Neural cell (in vitro differentiated cells): ENCODE results near the gene TESK1. TPM values are rescaled to one million over a fixed set of nuclear protein-coding genes. Genes with fewer than 3 reads are reported as not detected.

Experiments
- H2AFZ ChIP-seq: fragments of 200-600, 300-800 bp; sonication (generic), shearing (Covaris generic); 2 replicates; pipeline ENCODE4 v1.6.0; 2014; ENCODE audit warnings: low read depth, mild to moderate bottlenecking, antibody characterized with exemption, low read length, moderate library complexity
- H3F3A ChIP-seq: fragments of 200-600 bp; shearing (Covaris generic); 2 replicates; pipeline ENCODE4 v1.6.1; 2016; ENCODE audit warnings: mild to moderate bottlenecking, moderate library complexity, mixed read lengths, antibody characterized with exemption, low read length; ENCODE audit not compliant: insufficient read depth, poor library complexity, severe bottlenecking
- H3K27ac ChIP-seq: fragments of 200-600, 300-800 bp; sonication (generic), shearing (Covaris generic); 2 replicates; pipeline ENCODE4 v1.5.1; 2014; ENCODE audit warnings: mild to moderate bottlenecking, low read length, moderate library complexity
- H3K27me3 ChIP-seq: fragments of 300-800, 200-600 bp; sonication (generic), shearing (Covaris generic); 2 replicates; pipeline ENCODE4 v1.6.0; 2014; ENCODE audit warnings: mild to moderate bottlenecking, low read depth, low read length, moderate library complexity; ENCODE audit not compliant: insufficient read depth
- H3K36me3 ChIP-seq: fragments of 300-800, 200-600 bp; sonication (generic), shearing (Covaris generic); 2 replicates; pipeline ENCODE4 v1.5.1; 2014; ENCODE audit warnings: mild to moderate bottlenecking, antibody characterized with exemption, low read length, moderate library complexity; ENCODE audit not compliant: insufficient read depth
- H3K4me2 ChIP-seq: fragments of 300-800, 200-600 bp; sonication (generic), shearing (Covaris generic); 2 replicates; pipeline ENCODE4 v1.6.0; 2014; ENCODE audit warnings: mild to moderate bottlenecking, low read length
- H3K4me3 ChIP-seq: fragments of 300-800, 200-600 bp; sonication (generic), shearing (Covaris generic); 2 replicates; pipeline ENCODE4 v1.5.1; 2014; ENCODE audit warnings: mild to moderate bottlenecking, low read length, moderate library complexity
- H3K79me2 ChIP-seq: fragments of 200-600 bp; shearing (Covaris generic); replicated peaks from 2 replicates; pipeline ENCODE4 v1.6.0; 2014; ENCODE audit warnings: mild to moderate bottlenecking, low read length, moderate library complexity; ENCODE audit not compliant: insufficient read depth
- H3K9ac ChIP-seq: fragments of 300-800, 200-600 bp; sonication (generic), shearing (Covaris generic); 2 replicates; pipeline ENCODE4 v1.6.1; 2016; ENCODE audit warnings: mild to moderate bottlenecking, low read length, mixed read lengths
- H3K9me2 ChIP-seq: fragments of 200-600 bp; shearing (Covaris generic); 2 replicates; pipeline ENCODE4 v1.6.1; 2016; ENCODE audit warnings: mild to moderate bottlenecking, low read length, mixed read lengths; ENCODE audit not compliant: insufficient read depth
- H3K9me3 ChIP-seq: fragments of 200-600, 300-800 bp; sonication (generic), shearing (Covaris generic); 2 replicates; pipeline ENCODE4 v1.6.1; 2016; ENCODE audit warnings: mild to moderate bottlenecking, mixed run types, low read length, moderate library complexity, mixed read lengths
- H4K20me1 ChIP-seq: fragments of 200-600 bp; shearing (Covaris generic); 2 replicates; pipeline ENCODE4 v1.6.1; 2016; ENCODE audit warnings: mild to moderate bottlenecking, mixed run types; ENCODE audit not compliant: insufficient read depth
- CTCF ChIP-seq: fragments of 450-650 bp; IDR thresholded peaks from 2 replicates; pipeline ENCODE4 v1.5.1; 2014; ENCODE audit warnings: antibody characterized with exemption, mild to moderate bottlenecking, moderate library complexity; ENCODE audit not compliant: poor library complexity, severe bottlenecking
- EP300 ChIP-seq: fragments of 450-650 bp; conservative IDR thresholded peaks from 2 replicates; pipeline ENCODE4 v1.6.1; 2014; ENCODE audit warnings: antibody characterized with exemption, mild to moderate bottlenecking, moderate library complexity; ENCODE audit not compliant: poor library complexity, severe bottlenecking
- EZH2 ChIP-seq: fragments of 200-600, 300-800 bp; shearing (Covaris generic), sonication (generic); IDR thresholded peaks from 2 replicates; pipeline ENCODE4 v1.6.1; 2014; ENCODE audit warnings: antibody characterized with exemption, low read length, borderline replicate concordance, mild to moderate bottlenecking; ENCODE audit not compliant: insufficient read depth, poor library complexity, severe bottlenecking
- MXI1 ChIP-seq: fragments of 450-650 bp; conservative IDR thresholded peaks from 2 replicates; pipeline ENCODE4 v1.6.1; 2014; ENCODE audit warnings: antibody characterized with exemption, mild to moderate bottlenecking; ENCODE audit not compliant: poor library complexity, severe bottlenecking
- POLR2AphosphoS5 ChIP-seq: IDR thresholded peaks from 2 replicates; pipeline ENCODE4 v1.6.1; 2012
- RAD21 ChIP-seq: fragments of 450-650 bp; conservative IDR thresholded peaks from 2 replicates; pipeline ENCODE4 v1.6.1; 2014; ENCODE audit warnings: antibody characterized with exemption, mild to moderate bottlenecking, moderate library complexity
- REST ChIP-seq: IDR thresholded peaks from 2 replicates; pipeline ENCODE4 v1.6.1; 2012; ENCODE audit warnings: borderline replicate concordance
- SMC3 ChIP-seq: fragments of 450-650 bp; conservative IDR thresholded peaks from 2 replicates; pipeline ENCODE4 v1.6.1; 2014; ENCODE audit warnings: antibody characterized with exemption, mild to moderate bottlenecking, moderate library complexity; ENCODE audit not compliant: poor library complexity
- TAF1 ChIP-seq: IDR thresholded peaks from 2 replicates; pipeline ENCODE4 v1.6.1; 2012; ENCODE audit warnings: low read depth
- polyA plus RNA-seq: library from polyadenylated mRNA; depleted of rRNA; stranded (reverse); fragments of >200 nt; gene quantifications from 2 replicates; pipeline ENCODE4 v1.2.3, GENCODE V29; 2014

TESK1 gene
- polyA plus RNA-seq, 1 donor from 2014 or later, result 37.9 TPM

DNA sequence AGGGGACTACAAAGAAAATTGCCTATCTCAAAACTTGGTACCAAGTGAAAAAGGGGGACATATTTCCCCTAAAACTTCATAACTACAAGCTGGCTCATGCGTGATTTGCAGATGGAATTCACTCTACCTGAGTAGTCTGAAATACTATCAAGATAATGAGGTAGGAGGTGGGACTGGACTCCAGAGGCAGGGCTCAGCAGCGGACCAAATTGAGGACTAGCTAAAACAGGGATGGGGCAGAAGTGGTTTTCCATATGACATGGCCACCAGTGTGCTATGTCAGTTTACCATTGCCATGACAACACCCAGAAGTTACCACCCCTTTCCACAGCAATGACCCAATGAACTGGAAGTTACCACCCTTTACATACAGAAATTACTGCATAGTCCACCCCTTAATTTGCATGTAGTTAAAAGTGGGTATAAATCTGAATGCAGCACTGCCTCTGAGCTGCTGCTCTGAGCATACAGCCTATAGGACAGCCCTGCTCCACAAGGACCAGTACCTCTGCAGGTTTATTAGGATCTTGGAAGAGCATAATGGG is 30.4 kb upstream of the TESK1 start:
- Histone ChIP-seq H3K4me3 (no peak overlapping the region), H3K27ac (no peak overlapping the region), H3F3A (no peaks in the 10 kb centered on the region), H2AFZ (no peak overlapping the region), H3K36me3 (no peaks in the 10 kb centered on the region), H4K20me1 (no peaks in the 10 kb centered on the region), H3K9me3 (no peaks in the 10 kb centered on the region), H3K27me3 (no peaks in the 10 kb centered on the region), H3K79me2 (no peaks in the 10 kb centered on the region), H3K9ac (no peak overlapping the region), H3K9me2 (no peaks in the 10 kb centered on the region), H3K4me2 (no peak overlapping the region)
- TF ChIP-seq EP300 (no peak), REST (no peak), EZH2 (no peak), SMC3 (no peak), POLR2AphosphoS5 (no peak), TAF1 (no peak), RAD21 (no peak), MXI1 (no peak), CTCF (no peak)

DNA sequence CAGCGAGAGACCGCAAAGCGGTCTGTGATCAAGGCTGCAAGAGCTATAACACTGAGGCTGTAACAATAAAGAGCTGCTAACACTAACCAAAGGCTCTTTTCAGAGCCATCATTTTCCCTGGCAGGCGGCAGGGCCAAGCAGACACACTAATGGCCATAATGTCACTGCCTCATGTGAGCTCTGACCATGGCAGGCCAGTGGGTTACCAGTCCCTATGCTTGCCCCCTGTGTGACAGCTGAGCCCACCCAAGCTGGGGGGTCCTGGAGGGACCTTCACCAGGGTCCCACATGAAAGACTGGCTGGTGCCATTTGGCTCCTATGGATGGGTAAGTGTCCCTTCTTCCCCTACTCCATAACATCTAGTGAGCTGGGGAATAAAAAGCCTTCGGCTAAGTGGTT is 29.6 kb upstream of the TESK1 start:
- Histone ChIP-seq H3K9me3 (no peaks in the 10 kb centered on the region), H3K27me3 (no peaks in the 10 kb centered on the region), H3K9ac (no peak overlapping the region), H3K79me2 (no peaks in the 10 kb centered on the region), H3K4me3 (no peak overlapping the region), H4K20me1 (no peaks in the 10 kb centered on the region), H3K9me2 (no peaks in the 10 kb centered on the region), H2AFZ (no peak overlapping the region), H3K4me2 (no peak overlapping the region), H3F3A (no peaks in the 10 kb centered on the region), H3K36me3 (no peaks in the 10 kb centered on the region), H3K27ac (no peak overlapping the region)
- TF ChIP-seq EP300, result no peak
- TF ChIP-seq REST, result no peak
- no peak for TF ChIP-seq MXI1
- TF ChIP-seq TAF1, result no peak
- TF ChIP-seq EZH2, result no peak
- no peak for TF ChIP-seq POLR2AphosphoS5
- TF ChIP-seq CTCF, result no peak
- TF ChIP-seq RAD21, result no peak
- TF ChIP-seq SMC3, result no peak
